HCEC 1CT (cell line): Measurements from ENCODE around the gene THAP7.
"Not testable (repeated sequence)": the region's sequence is repeated elsewhere in the genome, so short reads cannot be mapped to it uniquely, and the experiment has no call there.

Experiments used
- DNase-seq: peaks from one replicate; pipeline ENCODE4 v3.0.0-alpha.2; 2017

The THAP7 gene

DNA sequence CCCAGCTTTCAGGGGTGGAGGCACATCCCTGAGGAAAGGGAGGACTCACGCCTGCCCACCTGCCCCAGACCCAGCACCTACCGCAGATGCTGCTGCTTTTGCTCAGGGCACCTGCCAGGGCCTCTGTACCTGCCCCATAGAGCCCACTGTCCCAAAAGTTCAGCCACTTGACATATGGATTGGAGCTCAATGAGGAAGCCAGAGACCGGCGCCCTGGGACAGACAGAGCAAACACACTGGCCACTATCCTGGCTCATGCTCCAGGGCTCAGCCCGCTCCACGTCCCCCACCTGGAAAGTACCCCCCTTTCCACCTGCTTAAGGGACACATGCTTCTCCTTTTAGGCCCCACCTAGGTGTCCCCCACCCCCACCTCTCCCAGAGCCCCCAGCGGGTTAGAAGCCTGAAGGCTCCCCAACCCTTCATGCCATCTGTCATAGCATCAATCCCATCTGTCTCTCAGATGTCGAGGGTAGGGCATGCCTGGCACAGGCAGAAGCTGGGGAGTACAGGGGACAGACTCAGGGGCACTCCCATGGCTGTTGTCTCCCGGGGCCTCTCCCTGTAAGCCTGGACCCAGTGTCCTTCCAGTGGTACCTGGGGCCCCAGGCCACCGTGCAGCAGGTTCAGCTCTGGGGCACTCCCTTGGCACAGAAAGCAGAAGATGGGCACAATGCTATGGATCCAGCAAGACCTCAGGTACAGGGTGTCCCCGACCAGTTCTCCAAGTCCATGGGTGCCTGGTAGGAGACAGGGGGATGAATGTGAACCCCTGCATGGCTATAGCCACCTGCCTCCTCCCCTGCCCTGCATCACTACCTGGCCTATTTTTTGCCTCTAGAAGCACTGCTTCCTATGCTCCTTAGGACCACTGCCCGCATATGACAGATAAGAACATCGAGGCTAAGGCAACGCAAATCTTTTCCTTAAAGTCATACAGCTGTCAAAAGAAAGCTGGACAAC is 10.8 kb upstream of the THAP7 start:
- DNase-seq: no peak

DNA sequence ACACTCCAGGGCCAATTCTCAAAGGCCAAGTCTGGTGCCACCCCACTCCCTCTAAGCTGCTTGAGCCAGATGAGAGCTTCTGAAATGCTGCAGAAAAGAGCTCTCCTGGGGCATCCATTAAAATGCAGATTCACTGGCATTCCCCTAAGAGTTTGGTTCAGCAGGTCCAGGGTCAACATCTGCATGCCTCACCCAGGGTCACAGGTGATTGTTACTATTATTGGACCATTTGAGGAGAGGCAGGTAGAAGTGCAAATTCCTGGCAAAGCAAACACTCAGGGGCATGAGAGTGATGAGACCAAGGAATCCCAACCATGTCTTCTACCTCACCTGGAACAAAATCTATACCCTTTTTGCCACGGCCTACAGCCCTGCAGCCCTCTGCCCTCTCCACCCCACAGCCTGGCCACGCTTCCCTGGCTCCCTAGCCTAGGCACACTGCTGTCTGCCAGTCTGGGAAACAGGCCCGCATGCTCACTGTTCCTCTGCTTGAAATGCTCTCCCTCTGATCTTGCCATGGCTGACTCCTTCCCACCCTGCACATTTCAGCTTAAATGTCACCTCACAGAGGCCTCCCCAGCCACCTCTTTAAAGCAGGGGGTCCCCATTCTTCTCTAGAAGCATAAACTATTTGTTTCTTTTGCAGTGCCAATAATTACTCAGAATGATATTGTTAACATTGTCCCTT is 8.7 kb upstream of the THAP7 start:
- no peak for DNase-seq

DNA sequence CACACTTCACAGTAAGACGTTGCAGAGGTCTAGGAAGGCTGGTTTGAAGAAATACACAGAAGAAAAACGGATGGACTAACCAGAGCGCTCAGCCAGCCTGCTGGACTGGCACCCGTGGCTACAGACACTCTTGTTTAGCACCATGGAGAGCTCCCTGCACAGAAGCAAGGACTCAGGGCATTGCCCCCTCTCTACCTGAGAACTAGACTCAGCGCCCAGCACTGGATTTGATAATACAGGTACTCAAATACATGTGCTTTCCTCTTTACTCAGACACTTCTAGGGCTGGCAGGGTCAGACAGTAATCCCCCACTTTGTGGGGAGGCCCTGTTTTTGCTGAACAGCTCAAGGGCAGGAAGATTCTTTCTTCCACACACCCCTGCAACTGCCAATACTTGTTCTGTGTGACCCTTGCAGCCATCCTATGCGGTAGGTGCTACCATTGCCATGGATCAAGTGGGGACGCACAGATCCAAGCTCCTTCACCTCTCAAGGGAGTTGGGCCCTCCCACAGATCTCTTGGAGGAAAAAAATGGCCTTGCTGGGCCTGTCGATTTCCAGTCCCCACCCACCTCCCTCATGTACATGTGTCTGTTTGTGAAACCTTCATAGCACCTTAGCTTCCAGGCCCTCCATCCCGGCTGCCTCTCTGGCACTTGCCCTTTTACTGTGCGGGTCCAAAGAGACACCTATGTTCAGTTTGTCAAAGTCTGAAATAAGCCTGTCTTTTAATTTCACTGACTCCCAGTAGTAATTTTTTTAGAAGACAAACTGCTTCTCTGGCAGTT is 7.9 kb upstream of the THAP7 start:
- DNase-seq: peak; percentile 11

DNA sequence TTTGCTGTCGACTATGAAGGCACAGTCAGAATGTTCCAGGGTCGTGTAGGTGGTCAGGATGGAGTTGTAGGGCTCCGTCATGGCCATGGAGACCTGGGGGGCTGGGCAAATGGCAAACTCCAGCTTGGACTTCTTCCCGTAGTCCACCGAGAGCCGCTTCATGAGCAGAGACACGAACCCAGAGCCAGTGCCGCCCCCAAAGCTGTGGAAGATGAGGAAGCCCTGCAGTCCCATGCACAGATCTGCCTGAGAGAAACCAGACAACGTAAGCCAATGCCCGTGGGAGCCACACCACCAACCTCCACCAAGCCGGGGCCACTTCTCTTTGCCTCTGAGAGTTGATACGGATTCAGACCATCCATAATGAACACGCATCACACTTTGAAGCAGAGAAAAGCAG is 7.3 kb upstream of the THAP7 start:
- DNase-seq: not testable (repeated sequence)

DNA sequence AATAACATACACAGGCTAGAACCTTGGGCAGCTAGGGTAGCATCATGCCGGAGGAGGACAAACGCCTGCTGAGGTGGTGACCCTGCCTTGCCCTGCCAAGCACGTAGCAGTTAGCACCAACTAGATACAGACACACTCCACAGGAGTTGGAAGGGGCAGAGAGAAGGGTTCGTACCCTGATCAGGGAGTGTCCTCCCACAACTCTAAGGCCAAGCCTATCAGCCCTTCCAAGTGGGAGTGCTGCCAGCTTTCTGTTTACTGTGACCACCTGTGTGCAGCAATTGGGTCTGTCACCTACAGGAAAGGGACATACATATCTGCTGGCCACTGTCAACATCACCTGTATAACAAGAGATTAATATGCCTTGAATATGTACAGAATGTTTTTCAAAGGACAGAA is 1.9 kb upstream of the THAP7 start:
- DNase-seq: no peak

DNA sequence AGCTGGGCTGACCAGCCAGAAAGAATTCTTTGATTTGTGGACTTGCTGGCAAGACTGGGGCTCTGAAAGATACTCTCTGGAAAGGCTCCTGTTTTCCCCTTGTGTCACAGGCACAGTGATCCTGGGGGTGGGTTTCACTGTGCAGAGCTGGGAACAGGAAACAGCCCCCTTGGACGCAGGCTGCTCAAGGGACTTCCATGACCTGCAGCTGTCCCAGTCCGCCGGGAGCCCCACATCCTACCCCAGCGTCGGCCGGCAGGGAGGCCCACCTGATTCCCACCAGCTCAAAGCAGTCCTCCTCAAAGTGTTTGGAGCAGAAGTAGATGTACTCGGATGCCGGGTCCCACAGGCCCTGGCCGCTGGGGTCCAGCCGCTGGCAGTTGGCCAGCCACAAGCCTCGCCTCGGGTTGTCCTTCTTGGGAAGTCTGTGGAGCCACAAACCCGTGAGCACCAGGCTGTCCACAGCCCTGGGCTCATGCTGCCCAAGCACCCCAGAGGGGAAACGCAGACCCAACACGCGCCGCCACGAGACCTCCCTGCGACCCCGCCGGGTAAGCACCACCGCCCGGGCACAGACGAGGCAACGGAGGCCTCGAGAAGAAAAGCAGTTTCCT is 824 bp downstream of the THAP7 start:
- DNase-seq: peak; percentile 1

DNA sequence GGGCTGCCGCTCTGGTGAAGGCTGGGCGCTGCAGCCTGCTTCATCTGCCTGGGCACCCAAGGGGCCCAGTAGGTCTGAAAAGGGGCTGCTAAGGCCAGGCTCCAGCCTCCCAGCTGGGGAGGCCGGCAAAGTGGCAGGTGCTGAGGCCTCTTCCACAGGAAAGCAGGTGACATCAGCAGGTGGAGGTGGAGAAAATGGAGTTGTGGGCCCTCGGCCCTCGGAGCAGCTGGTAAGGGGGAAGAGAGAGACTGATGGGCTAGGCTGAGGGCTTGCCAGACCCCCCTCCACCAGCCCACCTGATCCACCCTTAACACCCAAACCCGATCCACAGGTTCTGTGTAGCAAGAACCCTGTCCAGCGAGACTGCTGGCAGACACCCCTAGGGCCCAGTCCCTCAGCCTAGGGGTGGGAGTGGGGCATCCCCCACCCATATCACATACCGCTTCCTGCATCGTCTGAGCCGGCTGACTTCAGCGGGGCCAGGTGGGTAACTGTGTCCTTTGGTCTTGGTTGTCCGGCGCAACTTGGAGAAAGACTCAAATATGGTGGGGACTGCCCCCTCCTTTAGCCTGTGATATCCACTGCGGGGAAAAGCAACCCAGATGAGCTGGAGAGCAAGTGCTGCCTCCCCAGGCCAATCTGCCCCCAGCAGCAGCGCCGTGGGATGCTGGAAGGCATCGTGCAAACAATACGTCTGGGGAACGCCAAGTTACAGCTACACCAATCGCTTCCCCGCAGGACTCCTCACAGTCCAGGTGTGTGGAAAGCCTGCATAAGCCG is 1.5 kb downstream of the THAP7 start:
- no peak for DNase-seq

DNA sequence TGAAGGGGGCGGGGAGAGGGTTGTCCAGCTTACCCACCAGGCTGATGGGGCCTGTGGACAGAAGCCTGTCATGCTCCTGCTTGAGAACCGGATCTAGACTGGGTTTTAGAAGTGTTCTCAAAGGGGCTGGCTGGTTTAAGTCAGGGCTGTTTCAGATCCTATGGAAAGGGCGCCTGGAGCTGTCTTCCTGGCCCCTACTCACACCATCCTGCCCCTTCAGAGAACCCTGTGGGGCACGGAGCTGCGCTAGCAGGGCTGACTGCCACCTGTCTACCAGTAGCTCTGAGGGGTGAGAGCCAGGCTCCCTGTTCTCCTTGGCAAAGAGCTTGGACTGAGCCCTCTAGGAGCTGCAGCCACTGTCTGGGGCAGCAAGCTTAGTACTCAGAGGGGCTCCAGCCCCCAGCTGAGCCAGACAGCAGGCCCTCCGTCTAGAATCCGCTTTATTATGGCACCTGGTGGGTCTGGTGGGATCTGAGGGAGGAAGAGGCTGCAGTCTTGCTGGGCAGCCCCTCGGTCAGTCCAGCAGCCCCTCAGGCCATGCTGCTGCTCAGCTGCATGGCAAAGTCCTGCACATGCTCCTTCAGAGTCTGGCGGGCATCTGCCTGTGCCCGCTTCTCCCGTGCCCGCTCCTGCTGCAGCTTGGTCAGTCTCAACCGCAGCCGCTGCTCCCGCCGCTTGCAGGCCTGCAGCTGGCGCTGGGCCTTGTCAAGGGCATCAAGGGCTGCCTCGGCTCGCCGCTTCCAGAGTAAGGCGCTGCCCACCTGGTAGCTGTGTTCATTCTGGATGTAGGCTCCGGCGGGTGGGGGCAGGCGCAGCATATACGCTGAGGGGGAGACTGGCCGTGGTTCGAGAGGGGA is 2.3 kb downstream of the THAP7 start:
- no peak for DNase-seq

DNA sequence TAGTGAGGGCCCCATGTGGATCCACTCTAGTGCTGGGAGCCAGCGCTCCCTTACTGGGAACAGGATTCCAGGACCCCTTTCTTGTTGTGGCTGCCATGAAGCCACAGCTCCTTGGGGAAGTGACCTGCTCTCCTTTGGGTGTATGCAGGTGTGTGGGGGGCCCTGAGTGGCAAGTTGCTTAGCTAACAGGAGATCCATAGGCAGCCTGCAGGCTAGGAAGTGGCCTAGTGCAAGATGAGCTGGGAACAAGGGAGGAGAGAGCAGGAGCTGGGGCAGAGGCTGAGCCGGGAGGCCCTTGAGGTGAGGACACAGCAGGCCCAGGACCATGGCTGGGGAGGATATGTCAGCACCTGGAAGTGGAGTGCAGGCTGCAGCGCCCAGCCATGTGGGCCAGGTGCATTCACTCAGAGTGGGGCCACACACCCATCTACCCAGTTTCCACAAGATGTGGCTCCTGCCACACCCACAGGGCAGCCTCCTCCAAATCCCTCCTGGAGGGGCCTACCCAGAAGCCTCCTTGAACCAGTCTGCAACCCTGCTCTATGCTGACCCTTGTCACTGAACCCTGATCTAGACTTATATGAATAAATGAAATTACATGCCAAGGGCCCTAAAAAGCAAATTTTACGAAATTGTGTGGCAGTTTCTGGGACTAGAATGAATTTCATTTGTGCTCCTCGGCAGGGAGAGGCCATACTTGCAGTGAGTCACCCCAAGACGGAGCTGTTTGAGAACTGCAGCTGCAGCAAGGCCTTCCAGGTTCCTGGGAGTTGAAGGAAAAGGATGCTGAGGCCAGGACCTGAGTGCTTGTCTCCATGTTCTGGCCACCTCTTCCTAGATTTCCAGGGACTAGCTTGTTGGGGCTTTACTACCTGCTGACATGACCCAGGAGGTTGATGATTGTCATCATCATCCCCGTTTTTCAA is 3.2 kb downstream of the THAP7 start:
- peak; percentile 5 for DNase-seq

DNA sequence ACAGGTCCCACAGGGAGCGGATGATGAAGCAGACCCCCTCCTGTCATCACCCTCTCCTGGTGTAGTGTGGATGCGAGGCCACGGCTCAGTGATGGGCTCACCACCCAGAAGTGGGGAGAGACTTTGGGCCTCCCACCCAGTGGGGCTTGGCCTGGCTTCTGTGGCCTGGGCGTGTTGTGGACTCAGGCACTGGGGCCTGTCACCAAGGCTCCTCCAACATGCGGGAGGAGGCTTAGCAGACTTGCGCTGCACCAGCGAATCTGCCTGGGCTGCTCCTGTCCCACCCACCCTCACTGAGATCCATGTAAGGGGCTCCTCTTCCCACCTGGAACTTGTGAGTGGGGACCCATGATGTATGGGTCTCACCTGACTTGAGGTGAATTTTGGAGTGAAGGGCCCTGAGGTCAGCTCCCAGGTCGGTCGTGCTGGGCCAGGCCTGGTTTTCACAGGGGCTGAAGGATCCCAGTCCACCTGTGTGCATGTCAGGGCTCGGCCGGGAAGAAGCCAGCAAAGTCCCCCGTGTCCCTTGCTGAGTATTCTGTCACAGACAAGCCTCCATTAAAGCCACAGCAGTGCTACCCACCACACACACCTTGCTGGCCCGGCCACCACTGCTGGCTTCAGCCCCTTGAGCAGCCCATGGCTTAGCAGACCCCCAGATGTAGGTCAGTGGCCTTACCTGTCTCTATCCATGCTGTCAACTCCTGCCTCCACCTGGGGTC is 4.2 kb downstream of the THAP7 start:
- DNase-seq: no peak

DNA sequence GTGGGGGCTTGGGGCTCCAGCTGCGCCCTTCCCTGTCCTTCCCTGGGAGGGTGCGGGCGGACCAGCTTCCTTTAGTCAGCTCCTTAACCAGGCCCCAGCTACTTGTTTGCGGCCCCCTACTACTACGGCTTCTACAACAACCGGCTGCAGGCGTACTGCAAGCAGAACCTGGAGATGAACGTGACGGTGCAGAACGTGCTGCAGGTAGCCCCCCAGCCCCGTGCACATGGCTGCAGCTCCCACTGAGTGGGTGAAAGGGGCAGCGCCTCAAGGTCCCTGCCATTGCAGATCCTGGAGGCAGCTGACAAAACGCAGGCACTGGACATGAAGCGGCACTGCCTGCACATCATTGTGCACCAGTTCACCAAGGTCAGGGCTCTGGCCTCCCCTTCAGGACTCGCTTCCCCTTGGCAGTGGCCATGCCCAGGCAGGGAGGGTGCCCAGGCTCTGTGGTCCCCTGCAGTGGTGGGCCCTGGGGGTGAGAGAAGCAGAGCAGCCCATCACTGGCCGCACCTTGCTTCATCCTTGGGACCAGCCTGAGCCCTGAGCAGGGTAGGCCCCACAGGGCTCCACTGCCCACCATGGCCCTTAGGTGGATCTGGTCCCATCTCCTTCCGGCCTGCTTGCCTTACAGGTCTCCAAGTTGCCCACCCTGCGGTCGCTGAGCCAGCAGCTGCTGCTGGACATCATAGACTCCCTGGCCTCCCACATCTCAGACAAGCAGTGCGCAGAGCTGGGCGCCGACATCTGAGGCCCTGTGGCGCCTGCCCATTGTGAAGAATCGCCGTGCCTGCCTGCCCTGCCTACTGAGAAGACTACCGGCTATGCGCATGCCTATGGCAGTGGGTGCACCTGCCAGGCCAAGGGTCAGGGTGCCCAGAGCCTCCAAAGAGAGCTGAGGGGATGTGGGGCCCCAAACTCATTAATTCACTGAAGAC is 5.1 kb downstream of the THAP7 start:
- DNase-seq: no peak

DNA sequence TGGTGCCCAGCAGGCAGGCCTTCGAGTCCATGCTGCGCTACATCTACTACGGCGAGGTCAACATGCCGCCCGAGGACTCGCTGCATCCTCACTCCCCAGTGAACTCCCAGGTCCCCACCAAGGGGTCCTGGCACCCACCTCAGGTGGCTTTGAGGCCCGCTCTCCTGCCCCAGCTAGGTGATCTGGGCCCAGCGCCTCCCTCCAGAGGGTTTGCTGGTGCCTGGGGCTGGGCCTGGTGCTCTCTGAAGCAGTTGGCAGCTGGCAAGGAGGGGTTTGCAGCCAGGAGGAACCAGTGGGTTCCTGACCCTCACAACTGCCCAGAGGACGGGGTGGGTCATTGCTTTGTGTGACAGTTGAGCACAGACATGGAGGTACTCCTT is 5.9 kb downstream of the THAP7 start:
- no peak for DNase-seq

DNA sequence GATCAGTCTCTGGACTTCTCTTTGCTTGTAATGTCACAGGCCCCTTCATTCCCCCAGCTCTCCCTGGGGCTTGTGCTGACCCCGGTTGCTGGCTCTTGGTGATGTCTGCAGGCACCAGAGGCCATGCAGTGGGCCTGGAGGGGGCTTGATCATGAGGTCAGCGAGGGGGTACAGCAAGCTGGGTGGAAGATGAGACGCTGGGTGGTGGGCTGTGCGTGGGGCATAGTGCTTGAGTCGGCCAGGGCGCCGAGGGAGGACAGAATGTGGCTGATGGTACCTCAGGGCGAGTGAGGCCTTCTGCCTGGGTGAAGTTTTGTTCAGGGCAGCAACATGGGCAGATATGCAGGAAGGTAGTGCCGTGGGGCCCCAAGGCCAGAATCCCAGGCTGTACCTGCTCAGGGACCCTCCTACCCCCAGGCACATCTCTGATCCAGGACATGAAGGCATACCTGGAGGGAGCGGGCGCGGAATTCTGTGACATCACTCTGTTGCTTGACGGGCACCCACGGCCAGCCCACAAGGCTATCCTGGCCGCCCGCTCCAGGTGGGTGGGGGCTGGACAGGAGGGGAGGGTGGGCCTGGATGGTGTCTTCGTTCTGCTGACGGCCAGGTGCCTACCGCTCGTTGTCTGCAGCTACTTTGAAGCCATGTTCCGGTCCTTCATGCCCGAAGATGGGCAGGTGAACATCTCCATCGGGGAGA is 6.4 kb downstream of the THAP7 start:
- no peak for DNase-seq

DNA sequence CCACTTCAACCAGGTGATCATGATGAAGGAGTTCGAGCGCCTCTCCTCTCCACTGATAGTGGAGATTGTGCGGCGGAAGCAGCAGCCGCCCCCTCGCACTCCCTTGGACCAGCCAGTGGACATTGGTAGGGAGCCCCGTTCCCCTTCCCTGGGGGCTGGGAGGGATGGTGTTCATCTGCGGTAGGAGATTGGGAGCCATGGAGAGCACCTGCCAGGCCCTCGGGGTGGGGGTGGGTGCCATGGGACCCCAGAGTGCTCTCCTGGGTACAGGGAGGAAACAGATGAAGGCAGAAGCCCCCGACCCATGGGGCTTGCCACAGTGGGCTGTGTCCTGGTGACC is 7.0 kb downstream of the THAP7 start:
- no peak for DNase-seq

DNA sequence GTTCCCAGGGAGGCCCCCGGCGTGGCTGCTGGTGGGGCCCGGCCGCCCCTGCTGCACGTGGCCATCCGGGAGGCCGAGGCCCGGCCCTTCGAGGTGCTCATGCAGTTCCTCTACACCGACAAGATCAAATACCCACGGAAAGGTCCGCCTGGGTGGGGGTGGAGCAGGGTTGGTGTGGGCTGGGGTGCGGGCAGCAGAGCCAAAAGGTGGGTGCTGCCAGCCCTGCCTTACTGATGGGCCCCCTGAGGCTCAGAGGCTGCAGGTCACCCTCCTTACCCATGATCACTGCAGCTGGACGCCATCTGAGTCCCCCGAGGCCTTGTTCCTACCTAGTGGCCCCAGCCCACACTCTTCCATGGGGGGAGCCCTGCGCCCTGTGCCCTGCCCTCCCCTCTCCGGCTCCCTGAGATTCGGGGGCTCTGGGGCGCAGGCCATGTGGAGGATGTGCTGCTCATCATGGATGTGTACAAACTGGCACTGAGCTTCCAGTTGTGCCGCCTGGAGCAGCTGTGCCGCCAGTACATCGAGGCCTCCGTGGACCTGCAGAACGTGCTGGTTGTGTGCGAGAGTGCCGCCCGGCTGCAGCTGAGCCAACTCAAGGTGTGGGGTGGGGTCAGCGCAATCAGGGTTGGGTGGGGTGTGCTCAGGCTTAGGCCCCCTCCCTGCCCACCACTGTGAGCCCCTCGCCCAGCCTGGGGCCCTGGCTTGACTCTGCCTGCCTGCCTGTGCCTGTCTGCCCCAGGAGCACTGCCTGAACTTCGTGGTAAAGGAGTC is 7.6 kb downstream of the THAP7 start:
- no peak for DNase-seq

DNA sequence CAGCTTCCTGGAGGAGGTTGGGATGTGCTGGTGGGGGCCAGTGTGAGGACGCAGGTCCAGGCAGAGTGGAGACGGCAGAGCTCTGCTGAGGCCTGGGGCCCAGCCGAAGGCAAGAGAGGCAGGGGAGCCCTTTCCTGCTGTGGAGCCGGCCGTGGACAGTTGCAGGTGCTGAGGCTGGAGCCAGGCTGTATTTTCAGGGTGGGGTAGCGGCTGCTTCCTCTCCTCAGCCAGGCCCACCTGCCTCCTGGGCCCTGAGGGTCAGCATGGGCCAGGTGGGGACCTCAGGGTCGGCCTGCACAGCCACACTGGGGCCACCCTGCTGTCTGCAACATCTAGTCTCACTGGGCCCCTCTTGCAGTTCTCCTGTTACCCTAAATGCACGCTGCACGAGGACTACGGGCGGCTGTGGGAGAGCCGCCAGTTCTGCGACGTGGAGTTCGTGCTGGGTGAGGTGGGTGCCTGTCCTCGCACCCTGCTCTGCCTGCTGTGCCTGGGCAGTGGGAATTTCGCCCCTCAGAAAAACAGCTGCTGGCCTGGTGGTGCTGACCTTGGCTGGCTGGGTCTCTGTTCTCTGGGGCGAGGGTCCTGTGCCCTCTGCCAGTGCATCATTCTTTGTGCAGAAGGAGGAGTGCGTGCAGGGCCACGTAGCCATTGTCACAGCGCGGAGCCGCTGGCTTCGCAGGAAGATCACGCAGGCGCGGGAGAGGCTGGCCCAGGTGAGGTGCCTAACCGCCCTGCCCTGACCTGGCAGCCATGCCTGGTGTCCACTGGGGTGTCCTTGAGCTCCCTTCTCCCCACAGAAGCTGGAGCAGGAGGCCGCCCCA is 8.4 kb downstream of the THAP7 start:
- no peak for DNase-seq
